Thyroid gland (tissue), 4 donors: ENCODE measurements around the gene MBNL2.

Experiments used
- CTCF ChIP-seq, 6 experiments: fragments of 200-600 bp in 3 of 6; fragments of 450-650 bp in 3 of 6; sonication (generic) in 3 of 6; IDR thresholded peaks; one replicate each; pipeline ENCODE4 v1.5.1; 2016 to 2019; ENCODE audit warnings: antibody characterized with exemption in 6 of 6, mild to moderate bottlenecking in 2 of 6, inconsistent platforms in 1 of 6, moderate library complexity in 1 of 6
- POLR2A ChIP-seq, 2 donors: fragments of 450-650 bp; IDR thresholded peaks; one replicate each; pipeline ENCODE4 v1.6.1; 2017; ENCODE audit warnings: antibody characterized with exemption in 2 of 2, mild to moderate bottlenecking in 2 of 2, moderate library complexity in 1 of 2

GRCh38 chr13:97328222-97328790 lies 106.2 kb downstream of the MBNL2 start:
- TF ChIP-seq POLR2A (IDR thresholded peaks at IDR 0.05) (no peak), CTCF (IDR thresholded peaks at IDR 0.05) (no peak)
